ENCODE measurements around the gene BAX.
"Not testable (repeated sequence)": the region's sequence is repeated elsewhere in the genome, so short reads cannot be mapped to it uniquely, and the experiment has no call there.

BAX gene

GRCh38 chr19:48954595-48955307 is at the start of gene BAX:
Gene BAX, plus strand, starts transcription at chr19:48954875. Its CDS starts 54 bp downstream, at chr19:48954929.
- Histone ChIP-seq H3K36me3 (replicated peaks) (peaks cover 5% of the 10 kb centered on the region), H3K27me3 (replicated peaks) (no peaks in the 10 kb centered on the region), H3K4me3 (ENCODE audit: low read depth, low read length) (peak within 1 kb of the TSS; percentile 88), H3K27ac (peak within 1 kb of the TSS; percentile 93)
- peak; percentile 10 for TF ChIP-seq CTCF (IDR thresholded peaks at IDR 0.05; ENCODE audit: low read depth, low read length, missing control alignments)
- peak; percentile 94 for DNase-seq
- in situ Hi-C loops (cut with HindIII; ENCODE audit: low pct_ligation_motif_present, low sequenced_read_pairs): no loop called here

GRCh38 chr19:48905664-48906063 is 49.0 kb upstream of the BAX start:
- H3K27me3 ChIP-seq (replicated peaks): no peaks in the 10 kb centered on the region
- no peak overlapping the region for H3K27ac ChIP-seq
- TF ChIP-seq CTCF (IDR thresholded peaks at IDR 0.05; ENCODE audit: low read depth, low read length, missing control alignments): no peak
- H3K4me3 ChIP-seq (ENCODE audit: low read depth, low read length): no peak overlapping the region
- H3K36me3 ChIP-seq (replicated peaks): peaks cover 28% of the 10 kb centered on the region
- DNase-seq: no peak
- in situ Hi-C loops (cut with HindIII; ENCODE audit: low pct_ligation_motif_present, low sequenced_read_pairs): no loop called here

GRCh38 chr19:48906324-48906723 is 48.4 kb upstream of the BAX start:
- DNase-seq: no peak
- no peaks in the 10 kb centered on the region for H3K27me3 ChIP-seq (replicated peaks)

GRCh38 chr19:48907671-48908070 is 47.0 kb upstream of the BAX start:
- no peak for TF ChIP-seq CTCF (IDR thresholded peaks at IDR 0.05; ENCODE audit: low read depth, low read length, missing control alignments)
- no peak overlapping the region for H3K27ac ChIP-seq
- in situ Hi-C loops (cut with HindIII; ENCODE audit: low pct_ligation_motif_present, low sequenced_read_pairs): no loop called here
- DNase-seq: no peak
- H3K27me3 ChIP-seq (replicated peaks): no peaks in the 10 kb centered on the region
- peaks cover 35% of the 10 kb centered on the region for H3K36me3 ChIP-seq (replicated peaks)
- H3K4me3 ChIP-seq (ENCODE audit: low read depth, low read length): no peak overlapping the region

More at GRCh38 chr19:48906324-48906723, 48.4 kb upstream of the BAX start:
- H3K27ac ChIP-seq: no peak overlapping the region
- peaks cover 28% of the 10 kb centered on the region for H3K36me3 ChIP-seq (replicated peaks)
- in situ Hi-C loops (cut with HindIII; ENCODE audit: low pct_ligation_motif_present, low sequenced_read_pairs): no loop called here
- no peak for TF ChIP-seq CTCF (IDR thresholded peaks at IDR 0.05; ENCODE audit: low read depth, low read length, missing control alignments)
- no peak overlapping the region for H3K4me3 ChIP-seq (ENCODE audit: low read depth, low read length)

- H3K27ac ChIP-seq; in situ Hi-C loops (cut with HindIII; ENCODE audit: low pct_ligation_motif_present, low sequenced_read_pairs); H3K4me3 ChIP-seq (ENCODE audit: low read depth, low read length); DNase-seq; H3K27me3 ChIP-seq (replicated peaks): not testable (repeated sequence)
- H3K36me3 ChIP-seq (replicated peaks): peaks cover 52% of the 10 kb centered on the region
Observed at GRCh38 chr19:48909424-48910077, 45.1 kb upstream of the BAX start.

GRCh38 chr19:48910803-48911202 is 43.9 kb upstream of the BAX start:
- DNase-seq: no peak
- H3K27me3 ChIP-seq (replicated peaks): no peaks in the 10 kb centered on the region
- peaks cover 56% of the 10 kb centered on the region for H3K36me3 ChIP-seq (replicated peaks)

More at GRCh38 chr19:48910803-48911202, 43.9 kb upstream of the BAX start:
- no peak overlapping the region for H3K4me3 ChIP-seq (ENCODE audit: low read depth, low read length)
- in situ Hi-C loops (cut with HindIII; ENCODE audit: low pct_ligation_motif_present, low sequenced_read_pairs): no loop called here
- no peak for TF ChIP-seq CTCF (IDR thresholded peaks at IDR 0.05; ENCODE audit: low read depth, low read length, missing control alignments)
- H3K27ac ChIP-seq: no peak overlapping the region

Data from brain microvascular endothelial cell (primary cell).